Gastrocnemius medialis (tissue), 4 donors: ENCODE data around the gene SMPD4. TPM values are rescaled to one million over a fixed set of nuclear protein-coding genes. Genes with fewer than 3 reads are reported as not detected.
"Not testable (repeated sequence)": the region's sequence is repeated elsewhere in the genome, so short reads cannot be mapped to it uniquely, and the experiment has no call there.

Source experiments
- ATAC-seq, 2 donors: fragments of 150-250 bp; one replicate each; pipeline ENCODE4 v1.9.1; 2016
- DNase-seq, 2 donors: peaks; one replicate each; pipeline ENCODE4 v3.0.0-alpha.2; 2019
- H3K27ac ChIP-seq, 4 donors: fragments of 200-600 bp; sonication (generic); 1 replicate in 1 of 4; 2 replicates in 3 of 4; pipeline ENCODE4 v1.5.1; 2016 to 2018; ENCODE audit warnings: mild to moderate bottlenecking in 2 of 4, moderate library complexity in 1 of 4
- H3K27me3 ChIP-seq, 3 donors: fragments of 200-600 bp; sonication (generic) in 2 of 3; 1 replicate in 1 of 3; 2 replicates in 2 of 3; pipeline versions ENCODE4 v1.5.1 to v1.6.0; 2016 to 2019; ENCODE audit warnings: mild to moderate bottlenecking in 1 of 3, moderate library complexity in 1 of 3
- H3K36me3 ChIP-seq, 2 donors: fragments of 200-600 bp; sonication (generic) in 1 of 2; one replicate each; pipeline ENCODE4 v1.5.1; 2017 to 2018
- H3K4me1 ChIP-seq, 2 donors: fragments of 200-600 bp; sonication (generic) in 1 of 2; one replicate each; pipeline ENCODE4 v1.5.1; 2016 to 2017; ENCODE audit warnings: mild to moderate bottlenecking in 2 of 2
- H3K4me3 ChIP-seq, 4 donors: fragments of 200-600 bp; sonication (generic) in 3 of 4; 1 replicate in 1 of 4; 2 replicates in 3 of 4; pipeline ENCODE4 v1.5.1; 2016 to 2019; ENCODE audit warnings: mild to moderate bottlenecking in 2 of 4
- H3K9me3 ChIP-seq, 3 donors: fragments of 200-600 bp; sonication (generic) in 2 of 3; 1 replicate in 1 of 3; 2 replicates in 2 of 3; pipeline ENCODE4 v1.5.1; 2016 to 2019
- CTCF ChIP-seq, 5 experiments: fragments of 450-650 bp in 3 of 5; fragments of 200-600 bp in 2 of 5; sonication (generic) in 2 of 5; IDR thresholded peaks in 4 of 5; conservative IDR thresholded peaks in 1 of 5; 1 replicate in 4 of 5; 2 replicates in 1 of 5; pipeline ENCODE4 v1.5.1; 2016 to 2019; ENCODE audit warnings: antibody characterized with exemption in 5 of 5, mild to moderate bottlenecking in 3 of 5, moderate library complexity in 3 of 5
- POLR2A ChIP-seq, 2 donors: fragments of 450-650 bp; IDR thresholded peaks; one replicate each; pipeline ENCODE4 v1.6.1; 2017; ENCODE audit warnings: antibody characterized with exemption in 2 of 2, mild to moderate bottlenecking in 2 of 2, moderate library complexity in 2 of 2
- in situ Hi-C, 4 donors: fragments of 200-750 bp; cut with MboI; loops; one replicate each; pipeline versions ENCODE4 v1.15.0 to v1.8.0; 2017; ENCODE audit warnings: low sequenced_read_pairs in 4 of 4
- intact Hi-C: fragments of 100-400 bp; cut with DNase I; formaldehyde crosslinking; loops from one replicate; pipeline ENCODE4 v1.15.1; 2023; ENCODE audit warnings: low total_unique reads
- total RNA-seq, 4 donors: library from RNA; depleted of rRNA; stranded (reverse); fragments of >200 nt; gene quantifications; one replicate each; pipeline versions ENCODE4 v1.1.0 to v1.2.3, GENCODE V29; 2016

The SMPD4 gene
- total RNA-seq, 4 donors from 2014 or later = 19.5 to 33.4 (median 24.5) TPM

- intact Hi-C loops = no loop called here
- Histone ChIP-seq H3K27me3 (no peaks in the 10 kb centered on the region), H3K4me3 (no peak overlapping the region), H3K27ac (no peak overlapping the region), H3K36me3 (no peaks in the 10 kb centered on the region), H3K4me1 (no peaks in the 10 kb centered on the region), H3K9me3 (no peaks in the 10 kb centered on the region)
- TF ChIP-seq POLR2A (IDR thresholded peaks at IDR 0.05) = no peak
- no peak for TF ChIP-seq CTCF (IDR thresholded peaks at IDR 0.05 in 4 of 5, conservative IDR thresholded peaks at IDR 0.05 in 1 of 5)
- DNase-seq (no peak), ATAC-seq (no peak)
- in situ Hi-C loops = loop anchor here in 3 of 4 donors (25.0 kb wide), 1 partner anchor 147 kb away; the partner anchor contains the start of gene IMP4 (in 3 of the 3)
Measured at GRCh38 chr2:130190237-130190636, 8.8 kb upstream of the SMPD4 start.

GRCh38 chr2:130188958-130189357, 7.6 kb upstream of the SMPD4 start:
- not testable (repeated sequence) for H3K4me1 ChIP-seq, DNase-seq, ATAC-seq, H3K27ac ChIP-seq, H3K4me3 ChIP-seq, H3K9me3 ChIP-seq, H3K27me3 ChIP-seq, H3K36me3 ChIP-seq
- intact Hi-C loops (loop anchor here (5.0 to 10.0 kb wide), 2 partner anchors 1298 to 1864 kb away; no protein-coding TSS in a partner anchor), in situ Hi-C loops (loop anchor here in 3 of 4 donors (25.0 kb wide), 1 partner anchor 148 kb away; the partner anchor contains the start of gene IMP4 (in 3 of the 3))

GRCh38 chr2:130187859-130188792, 6.7 kb upstream of the SMPD4 start:
- in situ Hi-C loops (loop anchor here in 3 of 4 donors (25.0 kb wide), 1 partner anchor 149 kb away; the partner anchor contains the start of gene IMP4 (in 3 of the 3)), intact Hi-C loops (loop anchor here (5.0 to 10.0 kb wide), 2 partner anchors 1299 to 1863 kb away; no protein-coding TSS in a partner anchor)
- not testable (repeated sequence) for H3K27ac ChIP-seq, H3K36me3 ChIP-seq, H3K4me1 ChIP-seq, H3K4me3 ChIP-seq, H3K9me3 ChIP-seq, DNase-seq, ATAC-seq, H3K27me3 ChIP-seq

GRCh38 chr2:130187268-130187667, 5.9 kb upstream of the SMPD4 start:
- Histone ChIP-seq H3K27ac (no peak overlapping the region), H3K4me1 (peaks cover 0 to 4% of the 10 kb centered on the region in 2 donors), H3K27me3 (no peaks in the 10 kb centered on the region), H3K36me3 (peaks cover 0 to 7% of the 10 kb centered on the region in 2 donors), H3K4me3 (no peak overlapping the region), H3K9me3 (no peaks in the 10 kb centered on the region)
- no peak for TF ChIP-seq POLR2A (IDR thresholded peaks at IDR 0.05)
- TF ChIP-seq CTCF (IDR thresholded peaks at IDR 0.05 in 4 of 5, conservative IDR thresholded peaks at IDR 0.05 in 1 of 5) = no peak
- no peak for DNase-seq
- ATAC-seq = no peak
- in situ Hi-C loops = loop anchor here in 3 of 4 donors (25.0 kb wide), 1 partner anchor 150 kb away; the partner anchor contains the start of gene IMP4 (in 3 of the 3)
- intact Hi-C loops = loop anchor here (5.0 to 10.0 kb wide), 2 partner anchors 1300 to 1862 kb away; no protein-coding TSS in a partner anchor

- DNase-seq (no peak), ATAC-seq (no peak)
- H3K4me3 ChIP-seq = no peak overlapping the region
- no peak overlapping the region for H3K27ac ChIP-seq
- H3K4me1 ChIP-seq = peaks cover 0 to 4% of the 10 kb centered on the region in 2 donors
- no peaks in the 10 kb centered on the region for H3K27me3 ChIP-seq
- no peaks in the 10 kb centered on the region for H3K9me3 ChIP-seq
- peaks cover 0 to 7% of the 10 kb centered on the region in 2 donors for H3K36me3 ChIP-seq
- intact Hi-C loops = loop anchor here (5.0 to 10.0 kb wide), 2 partner anchors 1301 to 1862 kb away; no protein-coding TSS in a partner anchor
- TF ChIP-seq POLR2A (IDR thresholded peaks at IDR 0.05) (no peak), CTCF (IDR thresholded peaks at IDR 0.05 in 4 of 5, conservative IDR thresholded peaks at IDR 0.05 in 1 of 5) (no peak)
- in situ Hi-C loops = loop anchor here in 3 of 4 donors (25.0 kb wide), 1 partner anchor 151 kb away; the partner anchor contains the start of gene IMP4 (in 3 of the 3)
Measured at GRCh38 chr2:130186391-130186790, 5.0 kb upstream of the SMPD4 start.
